Measurements from ENCODE around the gene PRKD1.

- TF ChIP-seq POLR2A (IDR thresholded peaks at IDR 0.05): no peak
- TF ChIP-seq, protein P1, sequence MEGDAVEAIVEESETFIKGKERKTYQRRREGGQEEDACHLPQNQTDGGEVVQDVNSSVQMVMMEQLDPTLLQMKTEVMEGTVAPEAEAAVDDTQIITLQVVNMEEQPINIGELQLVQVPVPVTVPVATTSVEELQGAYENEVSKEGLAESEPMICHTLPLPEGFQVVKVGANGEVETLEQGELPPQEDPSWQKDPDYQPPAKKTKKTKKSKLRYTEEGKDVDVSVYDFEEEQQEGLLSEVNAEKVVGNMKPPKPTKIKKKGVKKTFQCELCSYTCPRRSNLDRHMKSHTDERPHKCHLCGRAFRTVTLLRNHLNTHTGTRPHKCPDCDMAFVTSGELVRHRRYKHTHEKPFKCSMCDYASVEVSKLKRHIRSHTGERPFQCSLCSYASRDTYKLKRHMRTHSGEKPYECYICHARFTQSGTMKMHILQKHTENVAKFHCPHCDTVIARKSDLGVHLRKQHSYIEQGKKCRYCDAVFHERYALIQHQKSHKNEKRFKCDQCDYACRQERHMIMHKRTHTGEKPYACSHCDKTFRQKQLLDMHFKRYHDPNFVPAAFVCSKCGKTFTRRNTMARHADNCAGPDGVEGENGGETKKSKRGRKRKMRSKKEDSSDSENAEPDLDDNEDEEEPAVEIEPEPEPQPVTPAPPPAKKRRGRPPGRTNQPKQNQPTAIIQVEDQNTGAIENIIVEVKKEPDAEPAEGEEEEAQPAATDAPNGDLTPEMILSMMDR (IDR thresholded peaks at IDR 0.05): no peak
Measured at GRCh38 chr14:29636870-29637269, 290.8 kb downstream of the PRKD1 start.
